HuH-7.5 (cell line): ENCODE measurements around the gene RNF20.

ENCODE experiments used
- DNase-seq: peaks from one replicate; pipeline ENCODE4 v3.0.0; 2011; ENCODE audit warnings: low spot score

The RNF20 gene

GRCh38 chr9:101590901-101591300 is 57.2 kb downstream of the RNF20 start:
- no peak for DNase-seq

DNA sequence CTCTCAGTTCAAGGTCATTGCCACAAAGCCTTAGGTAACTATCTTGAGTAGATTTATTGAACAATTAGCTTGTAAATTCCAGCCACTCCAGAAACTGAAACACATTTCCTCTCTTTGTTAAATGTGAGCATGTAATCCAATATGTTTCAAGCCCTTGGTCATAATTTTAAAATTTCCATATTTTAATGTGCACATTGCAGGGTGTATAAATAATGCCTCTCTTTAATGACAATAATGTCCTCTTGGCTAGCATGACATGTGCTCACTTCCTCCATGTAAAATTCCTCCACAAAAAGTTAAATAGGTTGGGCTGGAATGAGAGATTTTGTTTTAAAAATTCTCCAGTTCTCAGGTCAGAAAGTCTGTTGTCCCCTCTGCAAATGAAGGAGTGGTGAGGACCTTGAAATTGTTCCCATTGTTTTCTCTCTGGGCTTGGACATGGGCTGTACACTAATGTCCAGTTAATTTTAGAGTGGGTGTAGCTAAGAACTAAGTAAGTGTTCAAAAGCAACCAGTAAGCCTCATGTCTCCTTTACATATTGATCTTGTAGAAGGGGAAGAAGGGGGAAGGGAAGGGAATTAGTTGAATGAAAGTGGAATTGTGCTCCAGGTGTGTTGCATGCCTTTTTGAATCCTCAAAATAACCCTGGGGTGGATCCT is 58.3 kb downstream of the RNF20 start:
- DNase-seq = no peak

- DNase-seq = no peak
Measured at GRCh38 chr9:101592788-101593187, 59.1 kb downstream of the RNF20 start.

DNA sequence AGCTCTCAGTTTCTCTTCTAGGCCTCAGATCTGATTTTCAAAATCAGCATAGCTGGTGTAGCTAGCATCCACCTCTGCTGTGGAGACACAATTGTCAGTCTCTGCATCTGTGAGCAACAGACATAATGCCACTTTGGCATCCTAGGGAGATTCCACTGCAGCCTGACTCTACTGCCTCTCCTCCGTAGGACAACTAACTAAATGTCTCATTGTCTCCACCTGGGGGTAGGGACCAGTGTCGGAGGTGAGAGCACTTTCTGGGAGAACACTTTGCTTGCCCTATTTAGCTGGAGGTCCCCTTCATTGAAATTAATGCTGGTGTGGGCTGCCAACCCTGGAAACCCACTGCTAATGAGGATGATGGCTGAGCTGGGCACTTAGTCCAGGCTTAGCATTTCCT is 59.7 kb downstream of the RNF20 start:
- no peak for DNase-seq

DNA sequence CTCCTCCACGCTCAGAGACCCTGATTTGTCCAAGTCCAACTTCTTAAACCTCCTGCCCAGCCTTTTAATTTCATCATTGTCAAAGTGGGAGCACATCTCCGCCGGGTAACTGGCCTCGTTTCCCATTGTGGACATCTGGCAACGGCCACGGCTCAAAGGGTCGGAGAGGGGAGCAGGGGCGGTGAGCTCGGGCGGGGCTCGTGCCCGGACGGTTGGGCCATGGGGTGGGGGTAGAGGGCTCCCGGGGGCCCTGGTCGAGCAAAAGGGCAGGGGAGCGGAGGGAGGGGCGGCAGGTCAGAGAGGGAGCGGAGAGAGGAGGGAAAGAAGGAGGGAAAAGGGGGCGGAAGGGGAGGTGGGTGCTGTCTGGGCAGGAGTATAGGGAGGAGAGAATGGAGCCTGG is 61.1 kb downstream of the RNF20 start, which contains the start of gene PPP3R2:
TSS of gene PPP3R2 (minus strand) at position 174 of the 400 bp plus-strand sequence. CDS start at position 126, 48 bp downstream.
- DNase-seq = no peak

DNA sequence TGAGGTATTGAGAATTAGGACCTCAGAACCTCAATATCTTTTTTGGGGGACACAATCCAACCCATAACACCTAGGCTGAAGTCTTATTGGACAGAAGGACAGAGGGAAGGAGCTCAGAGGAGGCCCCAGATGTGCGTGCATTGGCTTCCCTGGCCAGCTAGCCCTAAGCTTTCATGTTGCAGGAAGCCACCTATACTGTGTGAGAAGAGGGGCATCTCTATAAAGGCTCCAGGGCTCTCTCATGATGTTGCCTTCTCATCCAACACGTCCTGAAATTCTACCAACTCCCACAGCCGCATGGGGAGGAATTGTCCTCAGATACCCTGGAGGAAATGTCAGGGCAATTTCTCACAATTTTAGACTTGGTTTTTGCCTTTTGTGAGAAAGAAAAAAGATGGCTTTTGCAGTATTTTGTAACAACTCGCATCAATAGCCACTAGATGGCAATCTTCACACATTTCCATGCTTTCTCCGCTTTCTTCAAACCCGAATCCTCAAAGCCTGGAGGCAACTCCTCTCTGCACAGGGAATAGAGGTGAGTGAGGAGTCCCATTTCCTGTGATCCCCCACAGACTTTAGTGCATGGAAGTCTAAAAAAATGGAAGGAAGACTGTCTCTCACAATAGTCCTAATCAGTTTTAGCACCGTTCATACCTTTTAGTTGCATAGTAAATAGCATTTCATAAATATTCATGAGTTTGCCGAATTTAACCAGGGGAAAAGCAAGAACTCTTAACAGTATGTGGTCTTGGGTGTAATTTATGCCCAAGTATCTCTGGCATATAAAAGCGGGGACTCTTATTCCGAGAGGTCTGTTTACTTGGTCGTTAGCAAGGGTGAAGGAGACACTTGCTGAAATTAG is 68.5 kb downstream of the RNF20 start:
- DNase-seq = peak; percentile 49

GRCh38 chr9:101604296-101604695 is 70.6 kb downstream of the RNF20 start:
- DNase-seq = no peak

GRCh38 chr9:101605547-101605946 is 71.9 kb downstream of the RNF20 start:
- DNase-seq = no peak
